SK-N-SH (cell line): ENCODE measurements around the gene GARNL3. TPM values are rescaled to one million over a fixed set of nuclear protein-coding genes. Genes with fewer than 3 reads are reported as not detected.

Experiments
- CTCF ChIA-PET: fragments of 300-600, 350-600 bp; formaldehyde crosslinking; extraction: SDS; loops from one replicate; lab custom pipeline; 2021; lab: Yijun Ruan, JAX
- POLR2A ChIA-PET: fragments of 350-600 bp; sonication (Branson Sonifier 250); formaldehyde crosslinking; extraction: SDS; loops from one replicate; lab custom pipeline; 2020; ENCODE audit warnings: antibody characterized with exemption, inconsistent platforms; lab: Yijun Ruan, JAX
- DNase-seq: peaks from one replicate; pipeline ENCODE4 v3.0.0; 2012
- H2AFZ ChIP-seq: fragments of 200-600 bp; sonication (generic); 2 replicates; pipeline ENCODE4 v1.8.1; 2016; ENCODE audit warnings: antibody characterized with exemption, mild to moderate bottlenecking, low read depth
- H3F3A ChIP-seq: fragments of 200-600 bp; sonication (generic); replicated peaks from 2 replicates; pipeline ENCODE3; 2016; ENCODE audit warnings: antibody characterized with exemption, mild to moderate bottlenecking; ENCODE audit not compliant: insufficient read depth
- H3K27ac ChIP-seq, 2 experiments: fragments of 200-500 bp in 1 of 2; fragments of 200-600 bp in 1 of 2; sonication (Bioruptor generic) in 1 of 2; sonication (generic), shearing (Covaris generic) in 1 of 2; 2 replicates each; pipeline versions ENCODE4 v1.5.1 to v1.6.1; 2014 to 2016; ENCODE audit warnings: low read depth in 2 of 2, inconsistent platforms in 1 of 2, low read length in 1 of 2, mild to moderate bottlenecking in 1 of 2, mixed read lengths in 1 of 2
- H3K27me3 ChIP-seq: fragments of 200-600 bp; sonication (generic), shearing (Covaris generic); 2 replicates; pipeline ENCODE4 v1.6.1; 2016; ENCODE audit warnings: mixed run types; ENCODE audit not compliant: insufficient read depth
- H3K36me3 ChIP-seq, 2 experiments: fragments of 200-500 bp in 1 of 2; fragments of 200-600 bp in 1 of 2; sonication (Bioruptor generic) in 1 of 2; sonication (generic) in 1 of 2; replicated peaks in 1 of 2; 2 replicates each; pipeline versions ENCODE3 to v1.5.1; 2014 to 2016; ENCODE audit warnings: low read length in 1 of 2, mild to moderate bottlenecking in 1 of 2; ENCODE audit not compliant: insufficient read depth in 2 of 2, control insufficient read depth in 1 of 2
- H3K4me1 ChIP-seq, 2 experiments: fragments of 200-500 bp in 1 of 2; fragments of 200-600 bp in 1 of 2; sonication (Bioruptor generic) in 1 of 2; sonication (generic), shearing (Covaris generic) in 1 of 2; 2 replicates each; pipeline versions ENCODE4 v1.5.1 to v1.6.1; 2014 to 2016; ENCODE audit warnings: low read depth in 1 of 2, low read length in 1 of 2, mixed run types in 1 of 2; ENCODE audit not compliant: insufficient read depth in 2 of 2, control insufficient read depth in 1 of 2
- H3K4me2 ChIP-seq: fragments of 200-600 bp; sonication (generic), shearing (Covaris generic); 2 replicates; pipeline ENCODE4 v1.6.1; 2017; ENCODE audit warnings: mixed run types
- H3K4me3 ChIP-seq, 2 experiments: fragments of 200-500 bp in 1 of 2; fragments of 200-600 bp in 1 of 2; sonication (Bioruptor generic) in 1 of 2; sonication (generic), shearing (Covaris generic) in 1 of 2; 2 replicates each; pipeline versions ENCODE4 v1.5.1 to v1.8.1; 2014 to 2016; ENCODE audit warnings: low read depth in 2 of 2, inconsistent platforms in 1 of 2, low read length in 1 of 2, mild to moderate bottlenecking in 1 of 2, mixed read lengths in 1 of 2, moderate library complexity in 1 of 2
- H3K79me2 ChIP-seq: fragments of 200-600 bp; sonication (generic); 2 replicates; pipeline ENCODE4 v1.8.1; 2017; ENCODE audit warnings: mild to moderate bottlenecking; ENCODE audit not compliant: insufficient read depth
- H3K9ac ChIP-seq: fragments of 200-600 bp; sonication (generic); 2 replicates; pipeline ENCODE4 v1.6.1; 2017; ENCODE audit warnings: mixed run types
- H3K9me2 ChIP-seq: fragments of 200-600 bp; sonication (generic); 2 replicates; pipeline ENCODE4 v1.6.1; 2017; ENCODE audit warnings: mixed run types
- H3K9me3 ChIP-seq: fragments of 200-600 bp; sonication (generic); 2 replicates; pipeline ENCODE4 v1.6.1; 2017; ENCODE audit warnings: mixed run types, mild to moderate bottlenecking, moderate library complexity
- H4K20me1 ChIP-seq: fragments of 200-600 bp; sonication (generic); 2 replicates; pipeline ENCODE4 v1.6.1; 2017; ENCODE audit warnings: mild to moderate bottlenecking, mixed run types; ENCODE audit not compliant: insufficient read depth
- CHD2 ChIP-seq: fragments of 150-350 bp; IDR thresholded peaks from 2 replicates; pipeline ENCODE4 v1.6.1; 2018; ENCODE audit warnings: low read length; ENCODE audit not compliant: partially characterized antibody
- EP300 ChIP-seq, 2 experiments: IDR thresholded peaks; 2 replicates each; pipeline versions ENCODE4 v1.4.0 to v1.6.1; 2012; ENCODE audit warnings: borderline replicate concordance in 1 of 2, low read depth in 1 of 2, low read length in 1 of 2
- GATA2 ChIP-seq: sonication (generic); formaldehyde crosslinking; IDR thresholded peaks from 2 replicates; pipeline ENCODE4 v1.5.0; 2020; ENCODE audit warnings: mild to moderate bottlenecking, missing genetic modification reagents
- IRF3 ChIP-seq: fragments of 150-350 bp; IDR thresholded peaks from 2 replicates; pipeline ENCODE4 v1.6.1; 2016; ENCODE audit warnings: mild to moderate bottlenecking, low read depth, low read length
- JUND ChIP-seq: IDR thresholded peaks from 2 replicates; pipeline ENCODE4 v1.4.0; 2012
- MEF2A ChIP-seq: IDR thresholded peaks from 2 replicates; pipeline ENCODE4 v1.4.0; 2012; ENCODE audit warnings: low read depth, borderline replicate concordance
- NFIC ChIP-seq: IDR thresholded peaks from 2 replicates; pipeline ENCODE4 v1.4.0; 2012; ENCODE audit warnings: borderline replicate concordance
- NRF1 ChIP-seq: IDR thresholded peaks from 2 replicates; pipeline ENCODE4 v1.6.1; 2012; ENCODE audit warnings: low read depth, mild to moderate bottlenecking, low read length
- RCOR1 ChIP-seq: fragments of 150-350 bp; IDR thresholded peaks from 2 replicates; pipeline ENCODE4 v1.6.1; 2017; ENCODE audit warnings: antibody characterized with exemption, low read length
- RXRA ChIP-seq: IDR thresholded peaks from 2 replicates; pipeline ENCODE4 v1.4.0; 2012; ENCODE audit warnings: low read depth, mild to moderate bottlenecking, borderline replicate concordance
- TEAD4 ChIP-seq: IDR thresholded peaks from 2 replicates; pipeline ENCODE4 v1.4.0; 2012; ENCODE audit warnings: mild to moderate bottlenecking, borderline replicate concordance; ENCODE audit not compliant: insufficient read depth
- USF2 ChIP-seq: fragments of 150-350 bp; IDR thresholded peaks from 2 replicates; pipeline ENCODE4 v1.6.1; 2017; ENCODE audit warnings: antibody characterized with exemption, low read length, low read depth, borderline replicate concordance
- YY1 ChIP-seq: IDR thresholded peaks from 2 replicates; pipeline ENCODE4 v1.4.0; 2012; ENCODE audit warnings: low read depth, mild to moderate bottlenecking
- WGBS: methylation state at CpG from one replicate; pipeline ENCODE4 v1.1.6; 2017; ENCODE audit warnings: low lambda C conversion rate; 5-methylcytosine and 5-hydroxymethylcytosine counted together
- polyA plus RNA-seq, 3 experiments: library from polyadenylated mRNA; depleted of rRNA; stranded (reverse); fragments of >200 nt; gene quantifications; 2 replicates each; pipeline ENCODE4 v1.2.3, GENCODE V29; 2012
- TF ChIP-seq, protein P1 (sequence below): IDR thresholded peaks from 2 replicates; pipeline ENCODE4 v1.4.0; 2012; ENCODE audit warnings: low read depth, borderline replicate concordance
- TF ChIP-seq, protein P2 (sequence below): fragments of 200-600 bp; sonication (generic); IDR thresholded peaks from 2 replicates; pipeline ENCODE4 v1.6.1; 2017; ENCODE audit warnings: antibody characterized with exemption, mild to moderate bottlenecking, moderate library complexity

The GARNL3 gene
- polyA plus RNA-seq, 1 of the 3 experiments (the other 2 are of a cell fraction) = 9.1 TPM

- CTCF ChIA-PET = no interaction called here
- no peaks in the 10 kb centered on the region for H3K27me3 ChIP-seq
These were observed 125.6 kb downstream of the GARNL3 start for GRCh38 chr9:127390248-127390545.

DNA sequence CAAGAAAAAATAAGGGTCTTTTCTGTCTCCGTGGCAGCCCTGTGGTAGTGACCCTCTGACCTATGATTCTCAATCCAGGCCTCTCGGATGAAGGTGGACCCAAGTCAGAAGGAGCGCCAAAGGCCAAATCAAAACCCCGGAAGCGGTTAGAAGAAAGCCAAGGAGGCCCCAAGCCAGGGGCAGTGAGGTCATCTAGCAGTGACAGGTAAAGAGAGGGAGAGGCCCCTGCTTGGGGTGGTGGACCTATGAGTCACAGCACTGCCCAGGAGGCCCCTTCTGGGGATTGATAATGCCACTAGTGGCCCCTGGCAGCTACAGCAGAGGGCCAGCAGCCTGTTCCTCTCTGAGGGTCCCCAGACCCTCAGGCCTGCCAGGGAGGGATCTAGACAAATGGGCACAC lies 126.0 kb downstream of the GARNL3 start:
- ChIA-PET CTCF (no interaction called here), POLR2A (no interaction called here)
- Histone ChIP-seq H3K27ac (no peak overlapping the region), H3K9ac (no peak overlapping the region), H3K79me2 (no peaks in the 10 kb centered on the region), H3K36me3 (no peaks in the 10 kb centered on the region), H3K9me3 (no peaks in the 10 kb centered on the region), H3K27me3 (no peaks in the 10 kb centered on the region), H3F3A (peaks cover 34% of the 10 kb centered on the region), H3K4me2 (no peak overlapping the region), H3K4me3 (no peak overlapping the region), H4K20me1 (no peaks in the 10 kb centered on the region; the same call in 1 of the 2 replicates), H3K4me1 (peaks cover 0 to 9% of the 10 kb centered on the region in 2 experiments; a peak in 1 of 4 replicates), H3K9me2 (no peaks in the 10 kb centered on the region), H2AFZ (no peak overlapping the region)
- DNase-seq = no peak
- 96% methylated on average over 5 of the region's 5 CpGs for WGBS
- TF ChIP-seq USF2 (no peak), GATA2 (CRISPR knock-in tag) (no peak), YY1 (no peak), NRF1 (no peak), NFIC (no peak), MEF2A (no peak), TEAD4 (no peak), IRF3 (no peak), EP300 (IDR thresholded peaks at IDR 0.05; ENCODE audit: borderline replicate concordance in 1 of 2, low read depth in 1 of 2, low read length in 1 of 2) (no peak), CHD2 (no peak)
- TF ChIP-seq, protein P1, sequence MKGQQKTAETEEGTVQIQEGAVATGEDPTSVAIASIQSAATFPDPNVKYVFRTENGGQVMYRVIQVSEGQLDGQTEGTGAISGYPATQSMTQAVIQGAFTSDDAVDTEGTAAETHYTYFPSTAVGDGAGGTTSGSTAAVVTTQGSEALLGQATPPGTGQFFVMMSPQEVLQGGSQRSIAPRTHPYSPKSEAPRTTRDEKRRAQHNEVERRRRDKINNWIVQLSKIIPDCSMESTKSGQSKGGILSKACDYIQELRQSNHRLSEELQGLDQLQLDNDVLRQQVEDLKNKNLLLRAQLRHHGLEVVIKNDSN = no peak
- TF ChIP-seq, protein P2, sequence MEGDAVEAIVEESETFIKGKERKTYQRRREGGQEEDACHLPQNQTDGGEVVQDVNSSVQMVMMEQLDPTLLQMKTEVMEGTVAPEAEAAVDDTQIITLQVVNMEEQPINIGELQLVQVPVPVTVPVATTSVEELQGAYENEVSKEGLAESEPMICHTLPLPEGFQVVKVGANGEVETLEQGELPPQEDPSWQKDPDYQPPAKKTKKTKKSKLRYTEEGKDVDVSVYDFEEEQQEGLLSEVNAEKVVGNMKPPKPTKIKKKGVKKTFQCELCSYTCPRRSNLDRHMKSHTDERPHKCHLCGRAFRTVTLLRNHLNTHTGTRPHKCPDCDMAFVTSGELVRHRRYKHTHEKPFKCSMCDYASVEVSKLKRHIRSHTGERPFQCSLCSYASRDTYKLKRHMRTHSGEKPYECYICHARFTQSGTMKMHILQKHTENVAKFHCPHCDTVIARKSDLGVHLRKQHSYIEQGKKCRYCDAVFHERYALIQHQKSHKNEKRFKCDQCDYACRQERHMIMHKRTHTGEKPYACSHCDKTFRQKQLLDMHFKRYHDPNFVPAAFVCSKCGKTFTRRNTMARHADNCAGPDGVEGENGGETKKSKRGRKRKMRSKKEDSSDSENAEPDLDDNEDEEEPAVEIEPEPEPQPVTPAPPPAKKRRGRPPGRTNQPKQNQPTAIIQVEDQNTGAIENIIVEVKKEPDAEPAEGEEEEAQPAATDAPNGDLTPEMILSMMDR = no peak

More at GRCh38 chr9:127390248-127390545, 125.6 kb downstream of the GARNL3 start:
- H3K9ac ChIP-seq = no peak overlapping the region
- H3K27ac ChIP-seq = no peak overlapping the region
- H3K4me1 ChIP-seq = peaks cover 0 to 9% of the 10 kb centered on the region in 2 experiments; a peak in 1 of 4 replicates
- H4K20me1 ChIP-seq = no peaks in the 10 kb centered on the region; the same call in 1 of the 2 replicates
- peaks cover 33% of the 10 kb centered on the region for H3F3A ChIP-seq
- H2AFZ ChIP-seq = no peak overlapping the region
- no peak overlapping the region for H3K4me2 ChIP-seq
- H3K79me2 ChIP-seq = no peaks in the 10 kb centered on the region
- TF ChIP-seq JUND (no peak), EP300 (IDR thresholded peaks at IDR 0.05; ENCODE audit: borderline replicate concordance in 1 of 2, low read depth in 1 of 2, low read length in 1 of 2) (no peak), NFIC (no peak), RXRA (no peak), RCOR1 (no peak)
- no peak overlapping the region for H3K4me3 ChIP-seq
- no peak for DNase-seq
- H3K9me3 ChIP-seq = no peaks in the 10 kb centered on the region
- POLR2A ChIA-PET = no interaction called here
- H3K36me3 ChIP-seq = no peaks in the 10 kb centered on the region
- H3K9me2 ChIP-seq = no peaks in the 10 kb centered on the region
- WGBS = 92% methylated on average over 2 of the region's 2 CpGs
